IPS DF 6.9 (cell line): ENCODE data around the gene PRDM13.
"Not testable (repeated sequence)": the region's sequence is repeated elsewhere in the genome, so short reads cannot be mapped to it uniquely, and the experiment has no call there.

Source experiments
- DNase-seq: peaks from one replicate; pipeline ENCODE4 v3.0.0-alpha.2; 2013; ENCODE audit warnings: low read depth, low spot score
- H3K27ac ChIP-seq: one replicate; pipeline ENCODE4 v1.5.1; 2013; ENCODE audit warnings: low read length, control low read depth
- H3K27me3 ChIP-seq: 2 replicates; pipeline ENCODE4 v1.6.1; 2013; ENCODE audit warnings: mild to moderate bottlenecking, low read length; ENCODE audit not compliant: control insufficient read depth, insufficient read depth
- H3K36me3 ChIP-seq: 2 replicates; pipeline ENCODE4 v1.6.1; 2013; ENCODE audit warnings: low read length; ENCODE audit not compliant: control insufficient read depth, insufficient read depth
- H3K4me1 ChIP-seq: 2 replicates; pipeline ENCODE4 v1.6.1; 2013; ENCODE audit warnings: low read length; ENCODE audit not compliant: control insufficient read depth, insufficient read depth
- H3K4me3 ChIP-seq: 2 replicates; pipeline ENCODE4 v1.5.1; 2013; ENCODE audit warnings: mild to moderate bottlenecking, low read length
- H3K9me3 ChIP-seq: 2 replicates; pipeline ENCODE4 v1.6.1; 2013; ENCODE audit warnings: low read length, inconsistent platforms; ENCODE audit not compliant: control insufficient read depth, insufficient read depth
- WGBS: extraction: QIAGEN DNeasy Blood & Tissue Kit; methylation state at CpG from one replicate; pipeline ENCODE4 v1.1.7; 2013; ENCODE audit warnings: mixed read lengths, missing lambda C conversion rate; ENCODE audit not compliant: insufficient read length, insufficient coverage; 5-methylcytosine and 5-hydroxymethylcytosine counted together

The PRDM13 gene

DNA sequence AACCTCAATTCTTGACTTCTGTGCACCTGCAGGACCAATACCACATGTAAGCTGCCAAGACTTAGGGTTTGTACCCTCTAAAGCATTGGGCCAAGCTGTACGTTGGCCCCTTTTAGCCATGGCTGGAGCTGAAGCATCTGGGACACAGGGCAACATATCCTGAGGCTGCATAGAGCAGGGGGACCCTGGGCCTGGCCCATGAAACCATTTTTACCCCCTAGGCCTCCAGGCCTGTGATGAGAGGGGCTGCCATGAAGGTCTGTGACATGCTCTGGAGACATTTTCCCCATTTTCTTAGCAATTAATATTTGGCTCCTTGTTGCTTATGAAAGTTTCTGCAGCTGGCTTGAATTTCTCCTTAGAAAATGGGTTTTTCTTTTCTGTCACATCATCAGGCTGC is 31.0 kb downstream of the PRDM13 start:
- H3K27me3 ChIP-seq: no peaks in the 10 kb centered on the region
- no peak for DNase-seq
- WGBS: no CpG with 5 or more reads among the region's 1 CpG
- no peak overlapping the region for H3K4me3 ChIP-seq
- peaks cover 2% of the 10 kb centered on the region for H3K9me3 ChIP-seq
- no peaks in the 10 kb centered on the region for H3K36me3 ChIP-seq
- no peaks in the 10 kb centered on the region for H3K4me1 ChIP-seq
- no peak overlapping the region for H3K27ac ChIP-seq

DNA sequence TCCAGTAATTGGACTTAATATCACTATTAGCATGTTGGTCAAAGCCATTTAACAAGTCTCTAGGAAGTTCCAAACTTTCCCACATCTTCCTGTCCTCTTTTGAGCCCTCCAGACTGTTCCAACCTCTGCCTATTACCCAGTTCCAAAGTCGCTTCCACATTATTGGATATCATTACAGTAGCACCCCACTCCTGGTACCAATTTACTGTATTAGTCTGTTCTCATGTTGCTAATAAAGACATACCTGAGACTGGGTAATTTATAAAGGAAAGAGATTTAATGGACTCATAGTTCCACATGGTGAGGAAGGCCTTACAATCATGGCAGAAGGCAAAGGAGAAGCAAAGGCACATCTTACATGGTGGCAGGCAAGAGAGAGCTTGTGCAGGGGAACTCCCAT is 31.7 kb downstream of the PRDM13 start:
- not testable (repeated sequence) for H3K4me3 ChIP-seq, H3K27ac ChIP-seq, H3K27me3 ChIP-seq, H3K9me3 ChIP-seq, H3K36me3 ChIP-seq, H3K4me1 ChIP-seq, DNase-seq
- WGBS: no CpG with 5 or more reads among the region's 1 CpG

DNA sequence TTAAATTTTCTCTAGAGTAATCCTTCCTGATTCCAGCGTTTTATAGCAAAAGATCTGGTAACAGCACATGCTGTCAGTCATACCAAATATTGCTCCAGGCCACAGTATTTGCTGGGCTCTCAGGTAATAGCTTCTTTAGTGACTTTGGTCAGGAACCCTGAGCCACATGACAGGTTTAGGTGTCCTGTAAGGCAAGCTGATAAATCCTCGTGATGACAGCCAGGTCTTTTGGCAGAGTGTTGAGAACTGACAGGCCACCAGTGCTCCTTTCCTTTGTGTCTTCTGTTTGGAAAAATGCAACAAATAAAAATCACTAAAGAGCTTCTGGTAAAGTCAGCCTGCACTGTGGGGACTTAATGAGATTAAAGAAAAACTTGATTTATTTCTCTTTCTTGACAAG is 34.6 kb downstream of the PRDM13 start:
- no peak overlapping the region for H3K4me3 ChIP-seq
- no peaks in the 10 kb centered on the region for H3K27me3 ChIP-seq
- no peak for DNase-seq
- no peaks in the 10 kb centered on the region for H3K4me1 ChIP-seq
- no CpG with 5 or more reads among the region's 2 CpGs for WGBS
- no peaks in the 10 kb centered on the region for H3K36me3 ChIP-seq
- H3K9me3 ChIP-seq: peaks cover 2% of the 10 kb centered on the region
- H3K27ac ChIP-seq: no peak overlapping the region

DNA sequence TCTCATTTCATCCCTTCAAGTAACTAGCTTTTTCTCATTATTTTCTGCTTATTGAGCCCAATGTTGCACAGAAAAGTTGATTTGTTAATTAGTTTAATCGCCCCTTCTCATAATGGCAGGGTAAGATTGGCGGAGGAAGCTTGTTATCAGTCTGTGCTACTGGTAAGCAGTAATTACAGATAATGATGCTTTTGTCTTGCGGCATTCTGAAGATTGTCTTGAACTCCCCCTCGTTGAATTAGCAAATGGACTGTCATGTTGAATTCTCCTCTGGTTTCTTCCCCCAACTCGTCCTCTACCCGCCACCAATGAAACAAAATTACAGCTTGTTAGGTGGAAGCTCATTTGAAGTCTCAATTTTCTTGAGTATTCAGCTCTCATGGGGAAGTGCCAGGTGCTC is 39.4 kb downstream of the PRDM13 start:
- H3K27ac ChIP-seq: no peak overlapping the region
- no peaks in the 10 kb centered on the region for H3K36me3 ChIP-seq
- H3K9me3 ChIP-seq: no peaks in the 10 kb centered on the region
- H3K27me3 ChIP-seq: no peaks in the 10 kb centered on the region
- no peak overlapping the region for H3K4me3 ChIP-seq
- no peak for DNase-seq
- no CpG with 5 or more reads among the region's 6 CpGs for WGBS
- H3K4me1 ChIP-seq: no peaks in the 10 kb centered on the region

DNA sequence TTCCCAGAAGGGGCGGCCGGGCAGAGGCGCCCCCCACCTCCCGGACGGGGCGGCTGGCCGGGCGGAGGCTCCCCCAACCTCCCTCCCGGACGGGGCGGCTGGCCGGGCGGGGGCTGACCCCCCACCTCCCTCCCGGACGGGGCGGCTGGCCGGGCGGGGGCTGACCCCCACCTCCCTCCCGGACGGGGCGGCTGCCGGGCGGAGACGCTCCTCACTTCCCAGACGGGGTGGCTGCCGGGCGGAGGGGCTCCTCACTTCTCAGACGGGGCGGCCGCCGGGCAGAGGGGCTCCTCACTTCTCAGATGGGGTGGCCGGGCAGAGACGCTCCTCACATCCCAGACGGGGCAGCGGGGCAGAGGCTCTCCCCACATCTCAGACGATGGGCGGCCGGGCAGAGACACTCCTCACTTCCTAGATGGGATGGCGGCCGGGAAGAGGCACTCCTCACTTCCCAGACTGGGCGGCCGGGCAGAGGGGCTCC is 43.5 kb downstream of the PRDM13 start:
- not testable (repeated sequence) for H3K27ac ChIP-seq, H3K27me3 ChIP-seq, H3K36me3 ChIP-seq, DNase-seq, H3K4me1 ChIP-seq, H3K9me3 ChIP-seq, H3K4me3 ChIP-seq
- no CpG with 5 or more reads among the region's 42 CpGs for WGBS

DNA sequence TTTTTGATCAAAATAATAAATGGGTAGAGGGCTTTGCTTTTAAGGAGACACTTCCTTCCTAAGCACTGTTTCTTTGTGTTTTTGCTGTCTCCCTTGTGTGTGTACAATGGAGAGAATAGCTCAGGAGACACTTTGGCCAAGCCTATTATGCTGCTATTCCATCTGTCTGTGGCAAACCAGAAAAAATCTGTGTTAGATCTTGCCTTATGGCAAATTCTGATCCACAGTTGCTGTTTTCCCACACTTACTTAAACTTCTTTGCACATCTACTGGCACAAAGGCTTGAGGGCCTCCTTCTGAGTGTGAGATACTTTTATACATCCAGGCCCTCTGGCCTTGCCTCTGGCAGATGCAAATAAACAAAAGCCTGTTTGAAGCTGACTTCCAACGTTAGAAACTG is 53.6 kb downstream of the PRDM13 start:
- H3K36me3 ChIP-seq: no peaks in the 10 kb centered on the region
- H3K27ac ChIP-seq: no peak overlapping the region
- DNase-seq: no peak
- WGBS: no CpG with 5 or more reads among the region's 1 CpG
- H3K27me3 ChIP-seq: no peaks in the 10 kb centered on the region
- H3K9me3 ChIP-seq: no peaks in the 10 kb centered on the region
- no peaks in the 10 kb centered on the region for H3K4me1 ChIP-seq
- no peak overlapping the region for H3K4me3 ChIP-seq

DNA sequence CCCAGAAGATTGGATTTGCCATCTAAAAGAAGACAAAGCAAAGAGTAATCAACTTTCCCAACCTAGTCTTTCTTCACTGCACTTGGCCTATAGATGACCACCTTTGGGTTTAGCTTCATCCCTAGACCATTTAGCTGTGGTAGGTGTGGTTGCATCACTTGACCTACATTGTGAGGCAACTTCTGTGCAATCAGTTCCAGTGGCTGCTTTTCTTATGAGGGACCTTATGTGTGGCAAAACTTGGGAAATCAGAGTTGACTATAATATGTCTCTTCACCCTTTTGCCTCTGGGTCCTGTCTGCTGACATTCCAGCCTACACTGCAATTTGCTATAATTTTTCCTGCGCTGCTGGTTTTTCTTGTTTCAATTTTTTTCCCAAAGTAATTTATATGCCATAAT is 55.2 kb downstream of the PRDM13 start:
- Histone ChIP-seq H3K27me3 (no peaks in the 10 kb centered on the region), H3K9me3 (no peaks in the 10 kb centered on the region), H3K27ac (no peak overlapping the region), H3K4me3 (no peak overlapping the region), H3K36me3 (no peaks in the 10 kb centered on the region), H3K4me1 (no peaks in the 10 kb centered on the region)
- DNase-seq: no peak
- no CpG with 5 or more reads among the region's 1 CpG for WGBS

DNA sequence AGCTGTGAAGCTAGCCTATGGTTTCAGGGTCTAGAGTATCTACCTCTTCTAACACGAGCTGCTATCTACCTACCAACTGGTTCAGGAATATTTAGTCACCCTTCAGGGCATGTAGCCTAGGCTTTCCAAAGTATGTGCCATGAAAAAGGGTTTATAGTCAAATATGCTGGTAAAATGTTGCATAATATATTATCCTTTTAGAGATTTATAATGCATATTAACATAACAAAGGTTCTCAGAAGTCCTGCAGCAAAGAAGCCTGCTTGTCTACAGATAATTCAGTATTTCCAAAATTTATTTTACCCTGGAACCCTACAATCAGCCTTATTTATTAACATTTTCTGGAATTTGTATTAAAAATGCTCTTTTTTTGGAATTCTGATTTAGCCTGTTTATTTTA is 56.0 kb downstream of the PRDM13 start:
- H3K27me3 ChIP-seq: no peaks in the 10 kb centered on the region
- H3K9me3 ChIP-seq: no peaks in the 10 kb centered on the region
- no peak overlapping the region for H3K4me3 ChIP-seq
- no peaks in the 10 kb centered on the region for H3K4me1 ChIP-seq
- DNase-seq: no peak
- H3K36me3 ChIP-seq: no peaks in the 10 kb centered on the region
- no CpG with 5 or more reads among the region's 1 CpG for WGBS
- no peak overlapping the region for H3K27ac ChIP-seq
